ENCODE measurements around the gene RPS29. TPM values are rescaled to one million over a fixed set of nuclear protein-coding genes. Genes with fewer than 3 reads are reported as not detected.

The RPS29 gene
- total RNA-seq, 1 experiment from 2014 or later: 866 TPM

DNA sequence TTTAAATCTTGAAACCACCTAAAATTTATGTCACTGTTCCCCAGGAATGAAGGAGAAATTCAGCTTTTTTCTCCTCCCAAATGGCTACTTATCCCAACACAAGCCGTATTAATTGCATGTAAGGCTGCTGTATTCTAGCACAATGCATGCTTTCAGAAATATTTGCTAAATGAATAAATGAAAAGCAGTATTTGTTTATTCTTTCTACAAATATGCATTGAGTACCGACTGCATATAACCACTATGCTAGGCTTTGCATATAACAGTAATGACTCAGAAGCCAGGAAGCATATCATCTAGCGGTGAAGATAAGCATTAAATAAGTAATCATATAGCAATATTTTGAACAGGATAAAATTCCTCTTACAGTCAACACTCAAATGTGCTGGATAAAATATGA, 6.8 kb upstream of the RPS29 start:
- H3K27ac ChIP-seq (ENCODE audit: low read length): no peak overlapping the region
- peak; percentile 79 for ATAC-seq
- H3K4me1 ChIP-seq (ENCODE audit: control insufficient read depth, insufficient read depth, low read length): peaks cover 9% of the 10 kb centered on the region; the same call in 1 of the 2 replicates
- no peak overlapping the region for H3K4me3 ChIP-seq (ENCODE audit: low read depth in 2 of 2, low read length in 2 of 2)
- intact Hi-C loops (cut with micrococcal nuclease; ENCODE audit: unreplicated experiment): no loop called here
- H3K27me3 ChIP-seq (ENCODE audit: control insufficient read depth, insufficient read depth, low read length): no peaks in the 10 kb centered on the region
- CTCF ChIA-PET: no interaction called here
- POLR2A ChIA-PET: interaction anchor here (0.7 kb wide), 1 partner anchor 30 kb away, joined by 3 read pairs; no protein-coding TSS in a partner anchor
- no TSS peak for BruUV-seq (replicated peaks)
- TF ChIP-seq TCF7L2 (IDR thresholded peaks at IDR 0.05; ENCODE audit: low read depth, low read length): no peak
- TF ChIP-seq SIN3A (IDR thresholded peaks at IDR 0.05; ENCODE audit: borderline replicate concordance, insufficient read depth, low read depth, low read length): no peak
- TF ChIP-seq, protein P1, sequence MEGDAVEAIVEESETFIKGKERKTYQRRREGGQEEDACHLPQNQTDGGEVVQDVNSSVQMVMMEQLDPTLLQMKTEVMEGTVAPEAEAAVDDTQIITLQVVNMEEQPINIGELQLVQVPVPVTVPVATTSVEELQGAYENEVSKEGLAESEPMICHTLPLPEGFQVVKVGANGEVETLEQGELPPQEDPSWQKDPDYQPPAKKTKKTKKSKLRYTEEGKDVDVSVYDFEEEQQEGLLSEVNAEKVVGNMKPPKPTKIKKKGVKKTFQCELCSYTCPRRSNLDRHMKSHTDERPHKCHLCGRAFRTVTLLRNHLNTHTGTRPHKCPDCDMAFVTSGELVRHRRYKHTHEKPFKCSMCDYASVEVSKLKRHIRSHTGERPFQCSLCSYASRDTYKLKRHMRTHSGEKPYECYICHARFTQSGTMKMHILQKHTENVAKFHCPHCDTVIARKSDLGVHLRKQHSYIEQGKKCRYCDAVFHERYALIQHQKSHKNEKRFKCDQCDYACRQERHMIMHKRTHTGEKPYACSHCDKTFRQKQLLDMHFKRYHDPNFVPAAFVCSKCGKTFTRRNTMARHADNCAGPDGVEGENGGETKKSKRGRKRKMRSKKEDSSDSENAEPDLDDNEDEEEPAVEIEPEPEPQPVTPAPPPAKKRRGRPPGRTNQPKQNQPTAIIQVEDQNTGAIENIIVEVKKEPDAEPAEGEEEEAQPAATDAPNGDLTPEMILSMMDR (IDR thresholded peaks at IDR 0.05): no peak
- no peak for TF ChIP-seq POLR2AphosphoS5 (IDR thresholded peaks at IDR 0.05; ENCODE audit: low read depth, low read length)
- TF ChIP-seq, protein P2, sequence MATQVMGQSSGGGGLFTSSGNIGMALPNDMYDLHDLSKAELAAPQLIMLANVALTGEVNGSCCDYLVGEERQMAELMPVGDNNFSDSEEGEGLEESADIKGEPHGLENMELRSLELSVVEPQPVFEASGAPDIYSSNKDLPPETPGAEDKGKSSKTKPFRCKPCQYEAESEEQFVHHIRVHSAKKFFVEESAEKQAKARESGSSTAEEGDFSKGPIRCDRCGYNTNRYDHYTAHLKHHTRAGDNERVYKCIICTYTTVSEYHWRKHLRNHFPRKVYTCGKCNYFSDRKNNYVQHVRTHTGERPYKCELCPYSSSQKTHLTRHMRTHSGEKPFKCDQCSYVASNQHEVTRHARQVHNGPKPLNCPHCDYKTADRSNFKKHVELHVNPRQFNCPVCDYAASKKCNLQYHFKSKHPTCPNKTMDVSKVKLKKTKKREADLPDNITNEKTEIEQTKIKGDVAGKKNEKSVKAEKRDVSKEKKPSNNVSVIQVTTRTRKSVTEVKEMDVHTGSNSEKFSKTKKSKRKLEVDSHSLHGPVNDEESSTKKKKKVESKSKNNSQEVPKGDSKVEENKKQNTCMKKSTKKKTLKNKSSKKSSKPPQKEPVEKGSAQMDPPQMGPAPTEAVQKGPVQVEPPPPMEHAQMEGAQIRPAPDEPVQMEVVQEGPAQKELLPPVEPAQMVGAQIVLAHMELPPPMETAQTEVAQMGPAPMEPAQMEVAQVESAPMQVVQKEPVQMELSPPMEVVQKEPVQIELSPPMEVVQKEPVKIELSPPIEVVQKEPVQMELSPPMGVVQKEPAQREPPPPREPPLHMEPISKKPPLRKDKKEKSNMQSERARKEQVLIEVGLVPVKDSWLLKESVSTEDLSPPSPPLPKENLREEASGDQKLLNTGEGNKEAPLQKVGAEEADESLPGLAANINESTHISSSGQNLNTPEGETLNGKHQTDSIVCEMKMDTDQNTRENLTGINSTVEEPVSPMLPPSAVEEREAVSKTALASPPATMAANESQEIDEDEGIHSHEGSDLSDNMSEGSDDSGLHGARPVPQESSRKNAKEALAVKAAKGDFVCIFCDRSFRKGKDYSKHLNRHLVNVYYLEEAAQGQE (IDR thresholded peaks at IDR 0.05; ENCODE audit: insufficient read depth in 1 of 2, low read depth in 2 of 2, low read length in 1 of 2): no peak
- H3K9me3 ChIP-seq (ENCODE audit: control insufficient read depth, insufficient read depth, low read depth, low read length): no peaks in the 10 kb centered on the region
- H3K36me3 ChIP-seq (ENCODE audit: control insufficient read depth, insufficient read depth, low read length): no peaks in the 10 kb centered on the region; the same call in 1 of the 2 replicates
- in situ Hi-C loops (cut with HindIII; ENCODE audit: low pct_unique_long_range_greater_than_20kb, low sequenced_read_pairs): no loop called here
- DNase-seq (ENCODE audit: low read depth, low spot score): no peak

- intact Hi-C loops (cut with micrococcal nuclease; ENCODE audit: unreplicated experiment): no loop called here
- no TSS peak for BruUV-seq (replicated peaks)
- ChIA-PET POLR2A (no interaction called here), CTCF (no interaction called here)
- no peak for DNase-seq (ENCODE audit: low read depth, low spot score)
- Histone ChIP-seq H3K27me3 (ENCODE audit: control insufficient read depth, insufficient read depth, low read length) (no peaks in the 10 kb centered on the region), H3K36me3 (ENCODE audit: control insufficient read depth, insufficient read depth, low read length) (peaks cover 10% of the 10 kb centered on the region; the same call in 1 of the 2 replicates), H3K27ac (ENCODE audit: low read length) (no peak overlapping the region), H3K9me3 (ENCODE audit: control insufficient read depth, insufficient read depth, low read depth, low read length) (no peaks in the 10 kb centered on the region), H3K4me1 (ENCODE audit: control insufficient read depth, insufficient read depth, low read length) (peaks cover 10% of the 10 kb centered on the region), H3K4me3 (ENCODE audit: low read depth in 2 of 2, low read length in 2 of 2) (no peak overlapping the region)
- no peak for ATAC-seq
- in situ Hi-C loops (cut with HindIII; ENCODE audit: low pct_unique_long_range_greater_than_20kb, low sequenced_read_pairs): no loop called here
- TF ChIP-seq POLR2AphosphoS5 (IDR thresholded peaks at IDR 0.05; ENCODE audit: low read depth, low read length): no peak
- TF ChIP-seq SIN3A (IDR thresholded peaks at IDR 0.05; ENCODE audit: borderline replicate concordance, insufficient read depth, low read depth, low read length): no peak
- TF ChIP-seq, protein P2 (IDR thresholded peaks at IDR 0.05; ENCODE audit: insufficient read depth in 1 of 2, low read depth in 2 of 2, low read length in 1 of 2): peak in 1 of 2 experiments; percentile 36; a peak in 1 of 4 replicates
- TF ChIP-seq, protein P1 (IDR thresholded peaks at IDR 0.05): no peak
- TF ChIP-seq TCF7L2 (IDR thresholded peaks at IDR 0.05; ENCODE audit: low read depth, low read length): no peak
Measured at GRCh38 chr14:49589387-49589786, 3.2 kb upstream of the RPS29 start.

Measured in Panc1 (cell line).